Glutamatergic neuron (in vitro differentiated cells): ENCODE measurements around the gene EHF. TPM values are rescaled to one million over a fixed set of nuclear protein-coding genes. Genes with fewer than 3 reads are reported as not detected.

Experiments used
- DNase-seq: peaks from one replicate; pipeline ENCODE4 v3.0.0; 2022
- H3K27ac Mint-ChIP-seq: one replicate; pipeline ENCODE4 v1.8.0; 2020; ENCODE audit warnings: mild to moderate bottlenecking, mixed read lengths, inconsistent platforms; ENCODE audit not compliant: unreplicated experiment
- H3K27me3 Mint-ChIP-seq: one replicate; pipeline ENCODE4 v1.8.0; 2020; ENCODE audit warnings: mild to moderate bottlenecking, moderate library complexity, mixed read lengths, inconsistent platforms; ENCODE audit not compliant: unreplicated experiment
- H3K36me3 Mint-ChIP-seq: one replicate; pipeline ENCODE4 v1.8.0; 2020; ENCODE audit warnings: mild to moderate bottlenecking, mixed read lengths, inconsistent platforms; ENCODE audit not compliant: unreplicated experiment
- H3K4me1 Mint-ChIP-seq: one replicate; pipeline ENCODE4 v1.8.0; 2020; ENCODE audit warnings: mild to moderate bottlenecking, low read depth, mixed read lengths, inconsistent platforms; ENCODE audit not compliant: unreplicated experiment
- H3K4me3 Mint-ChIP-seq: one replicate; pipeline ENCODE4 v1.8.0; 2020; ENCODE audit warnings: mild to moderate bottlenecking, mixed read lengths, inconsistent platforms; ENCODE audit not compliant: unreplicated experiment
- H3K9me3 Mint-ChIP-seq: one replicate; pipeline ENCODE4 v1.8.0; 2020; ENCODE audit warnings: mild to moderate bottlenecking, moderate library complexity, mixed read lengths, inconsistent platforms; ENCODE audit not compliant: unreplicated experiment
- CTCF ChIP-seq: fragments of 200-600 bp; sonication (generic); IDR thresholded peaks from one replicate; pipeline ENCODE4 v1.5.0; 2021; ENCODE audit not compliant: partially characterized antibody, unreplicated experiment
- total RNA-seq: library from RNA; stranded (reverse); fragmentation: NEBNext Ultra II Directional; extraction: Animal tissue kit (Norgen Biotek cat#: 25700); gene quantifications from one replicate; pipeline ENCODE4 v1.2.1, GENCODE V29; 2021; ENCODE audit not compliant: unreplicated experiment

The EHF gene
- total RNA-seq, 1 donor from 2014 or later = not detected

GRCh38 chr11:34595960-34596644 lies 24.8 kb upstream of the EHF start:
- Mint-ChIP-seq H3K27ac (no peak overlapping the region), H3K9me3 (peaks cover 2% of the 10 kb centered on the region), H3K36me3 (peaks cover 14% of the 10 kb centered on the region), H3K4me1 (no peaks in the 10 kb centered on the region), H3K27me3 (no peaks in the 10 kb centered on the region), H3K4me3 (no peak overlapping the region)
- TF ChIP-seq CTCF = no peak
- DNase-seq = no peak

DNA sequence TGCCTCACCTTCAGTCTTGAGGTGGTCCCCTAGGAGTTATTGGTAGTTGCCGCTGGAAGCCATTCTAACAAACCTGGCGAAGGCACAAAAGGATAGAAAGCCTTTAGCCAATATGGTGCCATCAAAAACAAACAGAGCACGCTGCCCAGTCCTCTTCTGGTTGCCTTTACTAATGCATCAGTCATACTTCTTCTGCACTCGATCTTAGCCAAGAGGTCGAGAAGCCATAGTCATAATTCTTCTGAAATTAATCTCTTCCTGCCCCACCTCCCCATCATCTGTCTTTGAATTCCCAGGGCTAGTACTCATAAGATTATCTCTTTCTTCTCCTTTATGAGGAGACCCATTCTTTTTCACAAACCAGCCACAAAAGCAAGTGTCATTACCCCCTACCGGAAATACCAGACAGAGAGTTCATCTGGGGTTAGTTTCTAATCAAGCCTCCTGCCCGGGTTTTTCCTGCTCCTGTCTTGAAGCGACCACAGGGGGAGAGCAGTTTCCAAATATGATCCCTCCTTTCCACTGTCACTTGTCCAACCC lies 21.4 kb upstream of the EHF start:
- no peaks in the 10 kb centered on the region for H3K27me3 Mint-ChIP-seq
- H3K36me3 Mint-ChIP-seq = no peaks in the 10 kb centered on the region
- H3K4me1 Mint-ChIP-seq = no peaks in the 10 kb centered on the region
- no peak overlapping the region for H3K27ac Mint-ChIP-seq
- no peak for TF ChIP-seq CTCF
- DNase-seq = no peak
- no peaks in the 10 kb centered on the region for H3K9me3 Mint-ChIP-seq
- H3K4me3 Mint-ChIP-seq = no peak overlapping the region

DNA sequence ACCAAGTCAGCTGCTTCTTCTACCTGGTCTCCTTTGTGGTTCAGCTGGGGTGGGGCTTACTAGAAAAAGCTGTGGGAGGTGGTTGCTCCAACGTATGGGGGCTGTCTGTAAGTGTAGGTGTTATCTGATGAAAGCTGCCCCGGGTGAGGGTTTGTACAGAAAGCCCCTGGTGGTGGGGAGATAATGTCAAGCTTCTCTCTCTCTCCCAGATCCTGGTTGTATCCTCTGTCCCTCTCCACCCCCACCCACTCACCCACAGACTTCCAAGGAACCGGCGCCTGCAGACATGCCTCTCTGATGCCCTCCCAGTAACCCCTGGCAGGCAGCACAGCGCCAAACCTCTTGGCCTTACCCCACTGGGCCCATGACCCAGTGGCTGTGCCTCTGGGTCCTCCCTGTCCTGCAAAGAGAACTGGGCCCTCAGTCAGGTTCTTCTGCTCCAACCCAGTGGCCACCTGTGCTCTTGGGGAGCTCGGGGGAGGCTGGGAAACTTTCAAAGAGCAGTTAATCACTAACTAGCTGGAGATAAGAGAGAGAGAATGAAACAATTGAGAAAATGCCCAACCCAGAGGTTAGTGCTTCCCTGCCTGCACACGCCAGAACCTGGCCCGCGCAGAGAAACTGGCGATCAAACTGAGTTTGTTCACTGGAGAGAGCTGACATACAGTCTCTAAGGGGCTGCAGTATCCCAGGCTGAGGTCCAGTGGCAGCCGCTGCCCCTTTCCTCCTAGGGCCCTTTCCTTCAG lies 20.4 kb upstream of the EHF start:
- Mint-ChIP-seq H3K9me3 (no peaks in the 10 kb centered on the region), H3K4me3 (no peak overlapping the region), H3K4me1 (no peaks in the 10 kb centered on the region), H3K27me3 (no peaks in the 10 kb centered on the region), H3K36me3 (no peaks in the 10 kb centered on the region), H3K27ac (no peak overlapping the region)
- DNase-seq = no peak
- no peak for TF ChIP-seq CTCF

- H3K4me3 Mint-ChIP-seq = no peak overlapping the region
- H3K27ac Mint-ChIP-seq = no peak overlapping the region
- no peaks in the 10 kb centered on the region for H3K9me3 Mint-ChIP-seq
- no peaks in the 10 kb centered on the region for H3K27me3 Mint-ChIP-seq
- TF ChIP-seq CTCF = no peak
- no peaks in the 10 kb centered on the region for H3K4me1 Mint-ChIP-seq
- DNase-seq = no peak
- H3K36me3 Mint-ChIP-seq = no peaks in the 10 kb centered on the region
Measured at GRCh38 chr11:34601085-34601444, 19.8 kb upstream of the EHF start.

DNA sequence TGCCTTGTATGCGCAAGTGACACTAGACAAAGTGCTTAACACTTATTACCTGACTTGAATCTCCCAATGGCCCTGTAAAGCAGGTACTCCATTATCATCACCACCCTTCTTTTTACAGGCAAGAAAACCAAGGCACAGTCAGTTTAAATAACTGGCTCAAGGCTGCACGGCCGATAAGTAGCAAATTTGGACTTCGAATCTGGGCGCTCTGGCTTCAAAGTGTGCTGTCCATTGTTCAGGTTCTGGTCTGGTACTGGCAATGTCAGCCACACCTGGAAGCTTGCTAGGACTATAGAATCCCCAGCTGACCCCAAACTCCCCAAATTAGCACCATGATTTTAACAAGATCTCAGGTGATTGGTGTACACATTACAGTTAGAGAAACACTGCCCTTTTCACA lies 19.3 kb upstream of the EHF start:
- no peaks in the 10 kb centered on the region for H3K4me1 Mint-ChIP-seq
- no peaks in the 10 kb centered on the region for H3K9me3 Mint-ChIP-seq
- no peaks in the 10 kb centered on the region for H3K27me3 Mint-ChIP-seq
- no peak overlapping the region for H3K27ac Mint-ChIP-seq
- H3K4me3 Mint-ChIP-seq = no peak overlapping the region
- H3K36me3 Mint-ChIP-seq = no peaks in the 10 kb centered on the region
- TF ChIP-seq CTCF = no peak
- no peak for DNase-seq
